ENCODE data around the gene SLC27A6. TPM values are rescaled to one million over a fixed set of nuclear protein-coding genes. Genes with fewer than 3 reads are reported as not detected.

SLC27A6 gene
- total RNA-seq, 1 experiment from 2014 or later, result not detected

DNA sequence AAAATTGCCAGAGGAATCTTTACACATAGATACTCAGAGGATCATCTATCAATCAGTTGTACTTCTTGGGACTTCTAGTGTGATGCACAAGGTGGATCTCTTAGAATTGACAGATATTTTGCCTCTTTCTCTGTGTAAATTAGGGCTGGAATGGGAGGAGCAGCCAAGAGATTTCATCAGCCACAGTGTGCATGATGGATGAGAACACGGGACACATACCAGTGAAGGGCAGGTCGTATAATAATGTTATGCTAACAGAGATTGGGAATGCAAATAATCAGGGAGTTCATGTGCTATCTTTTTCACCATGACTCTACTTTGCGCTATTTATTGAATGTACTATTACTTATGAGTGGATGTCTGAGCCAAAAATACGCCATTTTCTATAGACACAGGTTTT, 86.0 kb downstream of the SLC27A6 start:
- ChIA-PET POLR2A (ENCODE audit: low non-redundant PET) (no interaction called here), CTCF (no interaction called here)
- TF ChIP-seq EZH2 (IDR thresholded peaks at IDR 0.05; ENCODE audit: borderline replicate concordance, low read depth, low read length, poor library complexity, severe bottlenecking), result no peak
- TF ChIP-seq, protein P1, sequence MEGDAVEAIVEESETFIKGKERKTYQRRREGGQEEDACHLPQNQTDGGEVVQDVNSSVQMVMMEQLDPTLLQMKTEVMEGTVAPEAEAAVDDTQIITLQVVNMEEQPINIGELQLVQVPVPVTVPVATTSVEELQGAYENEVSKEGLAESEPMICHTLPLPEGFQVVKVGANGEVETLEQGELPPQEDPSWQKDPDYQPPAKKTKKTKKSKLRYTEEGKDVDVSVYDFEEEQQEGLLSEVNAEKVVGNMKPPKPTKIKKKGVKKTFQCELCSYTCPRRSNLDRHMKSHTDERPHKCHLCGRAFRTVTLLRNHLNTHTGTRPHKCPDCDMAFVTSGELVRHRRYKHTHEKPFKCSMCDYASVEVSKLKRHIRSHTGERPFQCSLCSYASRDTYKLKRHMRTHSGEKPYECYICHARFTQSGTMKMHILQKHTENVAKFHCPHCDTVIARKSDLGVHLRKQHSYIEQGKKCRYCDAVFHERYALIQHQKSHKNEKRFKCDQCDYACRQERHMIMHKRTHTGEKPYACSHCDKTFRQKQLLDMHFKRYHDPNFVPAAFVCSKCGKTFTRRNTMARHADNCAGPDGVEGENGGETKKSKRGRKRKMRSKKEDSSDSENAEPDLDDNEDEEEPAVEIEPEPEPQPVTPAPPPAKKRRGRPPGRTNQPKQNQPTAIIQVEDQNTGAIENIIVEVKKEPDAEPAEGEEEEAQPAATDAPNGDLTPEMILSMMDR (conservative IDR thresholded peaks at IDR 0.05; ENCODE audit: low read depth, low read length), result no peak
- no peaks in the 10 kb centered on the region for H3K4me1 ChIP-seq (ENCODE audit: insufficient read depth, low read length, poor library complexity, severe bottlenecking)
- no peak overlapping the region for H3K4me3 ChIP-seq (ENCODE audit: low read depth, low read length, poor library complexity, severe bottlenecking)
- no peaks in the 10 kb centered on the region for H3K36me3 ChIP-seq (ENCODE audit: insufficient read depth, low read length, poor library complexity, severe bottlenecking)
- no peaks in the 10 kb centered on the region for H3K9me3 ChIP-seq (ENCODE audit: low read depth, low read length, poor library complexity, severe bottlenecking)
- no peaks in the 10 kb centered on the region for H3K27me3 ChIP-seq (replicated peaks; ENCODE audit: insufficient read depth, low read depth, low read length, poor library complexity)
- DNase-seq (ENCODE audit: low spot score), result no peak
- intact Hi-C loops (cut with micrococcal nuclease; ENCODE audit: unreplicated experiment), result no loop called here
- no peak overlapping the region for H3K27ac ChIP-seq (ENCODE audit: low read depth, low read length, poor library complexity, severe bottlenecking)
- BruUV-seq (replicated peaks), result no TSS peak

DNA sequence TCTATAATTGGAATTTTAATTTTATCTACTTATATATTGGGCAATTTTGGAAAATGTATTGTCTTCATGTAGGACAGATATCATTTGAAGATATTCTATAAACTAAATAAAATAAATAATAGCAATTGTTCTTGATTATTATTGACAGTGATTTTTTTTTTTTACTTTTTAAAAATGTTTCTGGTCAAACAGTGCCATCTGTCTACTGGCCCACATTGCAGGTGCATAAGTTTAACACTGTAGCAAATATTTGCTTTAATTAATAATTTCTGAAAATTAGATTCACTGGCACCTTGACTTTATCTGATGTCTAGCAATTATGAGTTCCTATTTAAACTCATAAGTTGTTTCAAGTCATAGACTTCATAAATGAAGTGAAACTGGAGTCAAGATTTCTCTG, 88.2 kb downstream of the SLC27A6 start:
- TF ChIP-seq, protein P1 (conservative IDR thresholded peaks at IDR 0.05; ENCODE audit: low read depth, low read length), result no peak
- H3K4me3 ChIP-seq (ENCODE audit: low read depth, low read length, poor library complexity, severe bottlenecking), result no peak overlapping the region
- CTCF ChIA-PET, result no interaction called here
- no peaks in the 10 kb centered on the region for H3K36me3 ChIP-seq (ENCODE audit: insufficient read depth, low read length, poor library complexity, severe bottlenecking)
- POLR2A ChIA-PET (ENCODE audit: low non-redundant PET), result no interaction called here
- H3K27me3 ChIP-seq (replicated peaks; ENCODE audit: insufficient read depth, low read depth, low read length, poor library complexity), result no peaks in the 10 kb centered on the region
- H3K4me1 ChIP-seq (ENCODE audit: insufficient read depth, low read length, poor library complexity, severe bottlenecking), result no peaks in the 10 kb centered on the region
- DNase-seq (ENCODE audit: low spot score), result no peak
- no peak overlapping the region for H3K27ac ChIP-seq (ENCODE audit: low read depth, low read length, poor library complexity, severe bottlenecking)
- no peaks in the 10 kb centered on the region for H3K9me3 ChIP-seq (ENCODE audit: low read depth, low read length, poor library complexity, severe bottlenecking)
- intact Hi-C loops (cut with micrococcal nuclease; ENCODE audit: unreplicated experiment), result no loop called here
- no TSS peak for BruUV-seq (replicated peaks)

DNA sequence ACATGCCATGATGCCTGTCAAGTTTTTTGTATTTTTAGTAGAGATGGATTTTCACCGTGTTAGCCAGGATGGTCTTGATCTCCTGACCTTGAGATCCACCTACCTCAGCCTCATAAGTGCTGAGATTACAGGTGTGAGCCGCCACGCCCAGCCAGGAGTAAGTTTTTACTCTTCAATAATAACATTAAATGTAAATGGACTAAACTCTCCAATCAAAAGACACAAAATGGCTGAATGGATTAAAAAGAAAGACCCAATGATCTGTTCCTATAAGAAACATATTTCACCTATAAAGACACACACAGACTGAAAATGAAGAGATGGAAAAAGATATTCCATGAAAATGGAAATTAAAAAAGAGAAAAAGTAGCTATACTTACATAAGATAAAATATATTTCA, 92.0 kb downstream of the SLC27A6 start:
- POLR2A ChIA-PET (ENCODE audit: low non-redundant PET), result no interaction called here
- Histone ChIP-seq H3K36me3 (ENCODE audit: insufficient read depth, low read length, poor library complexity, severe bottlenecking) (no peaks in the 10 kb centered on the region), H3K4me1 (ENCODE audit: insufficient read depth, low read length, poor library complexity, severe bottlenecking) (no peaks in the 10 kb centered on the region), H3K27ac (ENCODE audit: low read depth, low read length, poor library complexity, severe bottlenecking) (no peak overlapping the region), H3K9me3 (ENCODE audit: low read depth, low read length, poor library complexity, severe bottlenecking) (no peaks in the 10 kb centered on the region), H3K4me3 (ENCODE audit: low read depth, low read length, poor library complexity, severe bottlenecking) (no peak overlapping the region), H3K27me3 (replicated peaks; ENCODE audit: insufficient read depth, low read depth, low read length, poor library complexity) (peaks cover 1% of the 10 kb centered on the region)
- CTCF ChIA-PET, result no interaction called here
- DNase-seq (ENCODE audit: low spot score), result no peak
- BruUV-seq (replicated peaks), result no TSS peak
- TF ChIP-seq, protein P1 (conservative IDR thresholded peaks at IDR 0.05; ENCODE audit: low read depth, low read length), result no peak
- no peak for TF ChIP-seq EZH2 (IDR thresholded peaks at IDR 0.05; ENCODE audit: borderline replicate concordance, low read depth, low read length, poor library complexity, severe bottlenecking)
- intact Hi-C loops (cut with micrococcal nuclease; ENCODE audit: unreplicated experiment), result no loop called here

Data from A673 (cell line).